Measurements from ENCODE around the gene SLC11A1. TPM values are rescaled to one million over a fixed set of nuclear protein-coding genes. Genes with fewer than 3 reads are reported as not detected.

The SLC11A1 gene
- total and polyA plus RNA-seq, 2 experiments from 2014 or later = 0.31 TPM; not detected in 1

DNA sequence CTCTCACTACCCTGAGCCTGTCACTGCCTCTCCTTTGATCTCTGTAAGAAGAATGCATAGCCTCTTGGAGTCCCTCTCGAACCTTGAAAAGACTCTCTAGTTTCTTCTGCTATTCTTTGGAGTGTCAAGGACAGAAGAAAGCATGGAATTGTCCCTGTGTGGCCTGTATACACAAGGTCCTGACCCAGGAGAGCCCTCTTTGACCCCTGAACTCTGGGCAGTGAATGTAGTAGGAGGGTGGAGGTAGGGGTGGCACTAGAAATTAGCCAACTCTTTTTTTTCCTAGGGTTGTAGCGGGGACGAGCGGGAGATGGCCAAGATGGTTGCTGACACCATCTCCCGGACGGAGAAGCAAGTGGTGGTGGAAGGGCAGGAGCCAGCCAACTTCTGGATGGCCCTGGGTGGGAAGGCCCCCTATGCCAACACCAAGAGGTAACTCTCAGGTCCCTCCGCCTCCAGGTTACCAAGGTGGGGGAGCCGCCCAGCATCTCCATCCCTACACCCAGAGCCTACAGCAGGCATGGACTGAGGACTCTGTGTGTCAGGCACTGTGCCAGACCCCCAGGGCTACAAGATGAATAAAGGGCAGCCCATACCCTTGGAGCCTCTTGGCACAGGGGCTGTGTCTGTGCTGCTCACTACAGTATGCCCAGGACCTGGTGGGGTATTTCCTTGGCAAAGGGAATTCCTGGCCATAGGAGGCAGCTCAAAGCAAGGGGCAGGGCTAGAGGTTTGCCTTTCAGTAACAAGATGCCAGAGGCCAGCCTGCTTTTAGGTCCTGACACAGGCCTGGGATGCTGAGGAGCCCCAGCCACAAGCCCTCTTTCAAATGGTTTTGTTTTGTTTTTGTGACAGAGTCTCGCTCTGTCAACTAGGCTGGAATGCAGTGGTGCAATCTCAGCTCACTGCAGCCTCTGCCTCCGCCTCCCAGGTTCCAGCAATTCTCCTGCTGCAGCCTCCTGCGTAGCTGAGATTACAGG lies 53.2 kb downstream of the SLC11A1 start (continued):
- no peak for TF ChIP-seq ZNF462 (CRISPR knock-in tag; IDR thresholded peaks at IDR 0.05)

DNA sequence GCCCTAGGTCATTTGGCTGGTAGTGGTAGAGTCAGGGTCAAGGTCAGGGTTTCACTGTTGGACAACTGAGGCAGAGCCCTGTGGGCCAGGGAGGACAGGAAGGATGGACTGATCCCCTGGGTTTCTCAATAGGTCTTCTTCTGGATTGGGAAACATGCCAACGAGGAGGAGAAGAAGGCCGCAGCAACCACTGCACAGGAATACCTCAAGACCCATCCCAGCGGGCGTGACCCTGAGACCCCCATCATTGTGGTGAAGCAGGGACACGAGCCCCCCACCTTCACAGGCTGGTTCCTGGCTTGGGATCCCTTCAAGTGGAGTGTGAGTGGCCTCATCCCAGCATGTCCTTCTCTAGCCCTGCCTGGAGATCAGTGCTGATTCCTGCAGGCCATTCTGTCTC lies 54.9 kb downstream of the SLC11A1 start:
- Mint-ChIP-seq H3K27ac (no peak overlapping the region), H3K4me3 (no peak overlapping the region), H3K4me1 (no peaks in the 10 kb centered on the region), H3K9me3 (no peaks in the 10 kb centered on the region), H3K27me3 (ENCODE audit: insufficient read depth, low read depth, poor library complexity) (peaks cover 8% of the 10 kb centered on the region), H3K36me3 (ENCODE audit: low read depth) (no peaks in the 10 kb centered on the region)
- no peak for ATAC-seq
- no peaks in the 10 kb centered on the region for H3K36me3 ChIP-seq (ENCODE audit: insufficient read depth)
- no peaks in the 10 kb centered on the region for H3K9me2 ChIP-seq (ENCODE audit: insufficient read depth)
- H3K4me3 ChIP-seq = no peak overlapping the region
- no peaks in the 10 kb centered on the region for H3K79me2 ChIP-seq (replicated peaks; ENCODE audit: insufficient read depth)
- no peak overlapping the region for H3K4me2 ChIP-seq
- no peak overlapping the region for H2AFZ ChIP-seq
- no peaks in the 10 kb centered on the region for H3K27me3 ChIP-seq (ENCODE audit: insufficient read depth)
- H3F3A ChIP-seq (replicated peaks; ENCODE audit: low read depth) = no peaks in the 10 kb centered on the region
- no peaks in the 10 kb centered on the region for H3K4me1 ChIP-seq (ENCODE audit: insufficient read depth)
- DNase-seq (ENCODE audit: low spot score) = no peak
- H3K27ac ChIP-seq (ENCODE audit: low read depth) = no peak overlapping the region
- H4K20me1 ChIP-seq (replicated peaks; ENCODE audit: insufficient read depth) = no peaks in the 10 kb centered on the region
- no peak for TF ChIP-seq NANOG (IDR thresholded peaks at IDR 0.05; ENCODE audit: borderline replicate concordance)
- TF ChIP-seq EZH2 (IDR thresholded peaks at IDR 0.05; ENCODE audit: low read depth, unreplicated experiment) = no peak
- no peak for TF ChIP-seq ZNF331 (CRISPR knock-in tag; IDR thresholded peaks at IDR 0.05; ENCODE audit: low read depth)
- TF ChIP-seq CTCF (conservative IDR thresholded peaks at IDR 0.05; ENCODE audit: low read depth in 2 of 2) = no peak
- TF ChIP-seq, protein P1, sequence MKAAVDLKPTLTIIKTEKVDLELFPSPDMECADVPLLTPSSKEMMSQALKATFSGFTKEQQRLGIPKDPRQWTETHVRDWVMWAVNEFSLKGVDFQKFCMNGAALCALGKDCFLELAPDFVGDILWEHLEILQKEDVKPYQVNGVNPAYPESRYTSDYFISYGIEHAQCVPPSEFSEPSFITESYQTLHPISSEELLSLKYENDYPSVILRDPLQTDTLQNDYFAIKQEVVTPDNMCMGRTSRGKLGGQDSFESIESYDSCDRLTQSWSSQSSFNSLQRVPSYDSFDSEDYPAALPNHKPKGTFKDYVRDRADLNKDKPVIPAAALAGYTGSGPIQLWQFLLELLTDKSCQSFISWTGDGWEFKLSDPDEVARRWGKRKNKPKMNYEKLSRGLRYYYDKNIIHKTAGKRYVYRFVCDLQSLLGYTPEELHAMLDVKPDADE (IDR thresholded peaks at IDR 0.05) = no peak
- TF ChIP-seq, protein P2, sequence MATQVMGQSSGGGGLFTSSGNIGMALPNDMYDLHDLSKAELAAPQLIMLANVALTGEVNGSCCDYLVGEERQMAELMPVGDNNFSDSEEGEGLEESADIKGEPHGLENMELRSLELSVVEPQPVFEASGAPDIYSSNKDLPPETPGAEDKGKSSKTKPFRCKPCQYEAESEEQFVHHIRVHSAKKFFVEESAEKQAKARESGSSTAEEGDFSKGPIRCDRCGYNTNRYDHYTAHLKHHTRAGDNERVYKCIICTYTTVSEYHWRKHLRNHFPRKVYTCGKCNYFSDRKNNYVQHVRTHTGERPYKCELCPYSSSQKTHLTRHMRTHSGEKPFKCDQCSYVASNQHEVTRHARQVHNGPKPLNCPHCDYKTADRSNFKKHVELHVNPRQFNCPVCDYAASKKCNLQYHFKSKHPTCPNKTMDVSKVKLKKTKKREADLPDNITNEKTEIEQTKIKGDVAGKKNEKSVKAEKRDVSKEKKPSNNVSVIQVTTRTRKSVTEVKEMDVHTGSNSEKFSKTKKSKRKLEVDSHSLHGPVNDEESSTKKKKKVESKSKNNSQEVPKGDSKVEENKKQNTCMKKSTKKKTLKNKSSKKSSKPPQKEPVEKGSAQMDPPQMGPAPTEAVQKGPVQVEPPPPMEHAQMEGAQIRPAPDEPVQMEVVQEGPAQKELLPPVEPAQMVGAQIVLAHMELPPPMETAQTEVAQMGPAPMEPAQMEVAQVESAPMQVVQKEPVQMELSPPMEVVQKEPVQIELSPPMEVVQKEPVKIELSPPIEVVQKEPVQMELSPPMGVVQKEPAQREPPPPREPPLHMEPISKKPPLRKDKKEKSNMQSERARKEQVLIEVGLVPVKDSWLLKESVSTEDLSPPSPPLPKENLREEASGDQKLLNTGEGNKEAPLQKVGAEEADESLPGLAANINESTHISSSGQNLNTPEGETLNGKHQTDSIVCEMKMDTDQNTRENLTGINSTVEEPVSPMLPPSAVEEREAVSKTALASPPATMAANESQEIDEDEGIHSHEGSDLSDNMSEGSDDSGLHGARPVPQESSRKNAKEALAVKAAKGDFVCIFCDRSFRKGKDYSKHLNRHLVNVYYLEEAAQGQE (IDR thresholded peaks at IDR 0.05; ENCODE audit: unreplicated experiment) = no peak
- TF ChIP-seq ZNF114 (CRISPR knock-in tag; IDR thresholded peaks at IDR 0.05) = no peak
- no peak for TF ChIP-seq STAT1 (IDR thresholded peaks at IDR 0.05; ENCODE audit: unreplicated experiment)
- no peak for TF ChIP-seq POLR2AphosphoS5 (IDR thresholded peaks at IDR 0.05; ENCODE audit: low read depth)

All from GM23338 (cell line).